ENCODE data around the gene PRPSAP1. TPM values are rescaled to one million over a fixed set of nuclear protein-coding genes. Genes with fewer than 3 reads are reported as not detected.

Gene PRPSAP1
- polyA plus RNA-seq, 1 donor from 2014 or later = 62.0 TPM

DNA sequence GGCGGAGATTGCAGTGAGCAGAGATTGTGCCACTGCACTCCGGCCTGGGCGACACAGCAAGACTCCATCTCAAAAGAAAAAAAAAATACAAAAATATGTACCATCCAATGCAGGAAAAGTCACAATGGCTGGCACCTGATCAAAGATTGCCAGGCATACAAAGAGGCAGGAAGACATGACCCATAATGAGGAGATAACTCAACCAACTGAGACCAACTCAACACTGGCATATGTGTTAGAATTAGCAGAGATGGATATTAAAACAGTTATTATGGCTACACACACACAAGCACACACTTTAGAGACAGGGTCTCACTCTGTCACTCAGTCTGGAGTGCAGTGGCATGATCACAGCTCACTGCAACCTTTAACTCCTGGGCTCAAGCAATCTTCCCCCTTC lies 56.3 kb downstream of the PRPSAP1 start:
- peaks cover 0 to 2% (median 0%) of the 10 kb centered on the region in 3 donors for H3K4me1 Mint-ChIP-seq
- no peaks in the 10 kb centered on the region for H3K27me3 Mint-ChIP-seq
- H3K4me3 Mint-ChIP-seq = no peak overlapping the region

DNA sequence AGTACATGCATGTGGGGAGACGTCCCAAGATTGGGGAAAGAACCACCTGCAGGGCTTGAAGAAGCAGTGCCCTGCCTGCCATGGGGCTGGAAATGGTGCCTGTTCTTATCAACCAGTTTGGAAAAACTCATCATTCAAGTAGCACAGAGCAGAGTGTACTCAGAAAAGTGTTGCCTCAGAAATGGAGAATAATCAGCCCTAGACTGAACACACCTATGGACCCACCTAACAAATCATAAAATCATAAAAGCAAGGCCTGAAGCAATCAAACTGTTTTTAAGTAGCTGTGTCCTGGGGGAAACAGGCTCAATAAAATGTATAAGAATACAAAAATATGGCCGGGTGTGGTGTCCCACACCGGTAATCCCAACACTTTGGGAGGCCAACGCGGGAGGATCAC lies 56.8 kb downstream of the PRPSAP1 start:
- H3K27me3 Mint-ChIP-seq = no peaks in the 10 kb centered on the region
- H3K4me3 Mint-ChIP-seq = no peak overlapping the region
- no peak overlapping the region for H3K27ac Mint-ChIP-seq

More for the DNA sequence above, 56.3 kb downstream of the PRPSAP1 start:
- Mint-ChIP-seq H3K9me3 (no peaks in the 10 kb centered on the region), H3K36me3 (no peaks in the 10 kb centered on the region), H3K27ac (no peak overlapping the region)

DNA sequence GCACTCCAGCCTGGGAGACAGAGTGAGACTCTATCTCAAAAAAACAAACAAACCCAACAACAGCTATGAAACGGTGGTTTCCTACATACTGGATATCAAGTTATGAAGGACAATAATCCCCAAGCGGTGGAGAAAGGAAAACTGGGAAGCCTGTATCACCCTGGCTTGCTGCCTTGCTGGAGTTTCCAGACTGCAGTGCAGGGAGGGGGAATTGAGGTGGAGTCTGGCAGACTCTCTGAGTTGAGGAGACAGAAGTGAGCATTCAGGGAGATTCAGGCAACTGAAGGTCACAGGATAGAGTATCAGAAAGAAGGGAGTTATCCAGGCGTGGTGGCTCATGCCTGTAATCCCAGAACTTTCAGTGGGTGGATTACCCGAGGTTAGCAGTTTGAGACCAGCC lies 57.5 kb downstream of the PRPSAP1 start:
- no peaks in the 10 kb centered on the region for H3K9me3 Mint-ChIP-seq
- H3K4me3 Mint-ChIP-seq = no peak overlapping the region

More for the DNA sequence above, 56.8 kb downstream of the PRPSAP1 start:
- no peaks in the 10 kb centered on the region for H3K36me3 Mint-ChIP-seq
- peaks cover 0 to 2% (median 0%) of the 10 kb centered on the region in 3 donors for H3K4me1 Mint-ChIP-seq
- no peaks in the 10 kb centered on the region for H3K9me3 Mint-ChIP-seq

DNA sequence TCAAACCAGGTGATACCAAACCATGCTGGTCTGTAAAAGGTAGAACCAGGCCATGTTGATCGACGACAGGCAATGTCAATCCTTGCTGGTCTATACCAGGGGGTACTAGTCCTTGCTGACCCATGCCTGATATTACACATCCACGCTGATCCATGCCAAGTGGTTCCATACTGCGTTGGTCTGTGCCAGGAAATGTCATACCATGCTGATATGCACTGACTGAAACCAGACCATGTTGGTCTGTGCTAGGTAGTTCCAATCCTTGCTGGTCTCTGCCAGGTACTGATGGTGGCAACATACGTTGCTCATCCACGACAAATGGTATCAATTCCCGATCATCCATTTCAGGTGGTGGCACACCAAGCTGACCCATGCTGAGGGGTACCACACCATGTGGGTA lies 60.6 kb downstream of the PRPSAP1 start:
- Mint-ChIP-seq H3K4me1 (no peaks in the 10 kb centered on the region), H3K4me3 (no peak overlapping the region), H3K9me3 (no peaks in the 10 kb centered on the region), H3K36me3 (no peaks in the 10 kb centered on the region), H3K27ac (no peak overlapping the region), H3K27me3 (no peaks in the 10 kb centered on the region)

More for the DNA sequence above, 57.5 kb downstream of the PRPSAP1 start:
- Mint-ChIP-seq H3K27ac (peak overlapping the region in 1 of 3 donors; percentile 5), H3K27me3 (no peaks in the 10 kb centered on the region), H3K36me3 (no peaks in the 10 kb centered on the region), H3K4me1 (peaks cover 0 to 2% (median 0%) of the 10 kb centered on the region in 3 donors)

DNA sequence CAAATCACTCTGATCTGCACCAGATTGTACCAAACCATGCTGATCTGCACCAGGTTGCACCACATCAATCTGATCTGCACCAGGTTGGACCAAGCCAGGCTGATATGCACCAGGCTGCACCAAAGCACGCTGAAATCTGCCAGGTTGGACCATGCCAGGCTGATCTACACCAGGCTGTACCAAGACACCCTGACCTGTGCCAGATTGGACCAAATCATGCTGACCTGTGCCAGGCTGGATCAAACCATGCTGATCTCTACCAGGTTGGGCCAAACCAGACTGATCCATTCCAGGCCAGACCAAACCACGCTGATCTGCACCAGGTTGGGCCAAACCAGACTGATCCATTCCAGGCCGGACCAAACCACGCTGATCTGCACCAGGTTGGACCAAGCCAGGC lies 61.1 kb downstream of the PRPSAP1 start:
- Mint-ChIP-seq H3K9me3 (no peaks in the 10 kb centered on the region), H3K4me1 (no peaks in the 10 kb centered on the region), H3K36me3 (no peaks in the 10 kb centered on the region), H3K27me3 (no peaks in the 10 kb centered on the region), H3K4me3 (no peak overlapping the region), H3K27ac (peak overlapping the region in 1 of 3 donors; percentile 7)

DNA sequence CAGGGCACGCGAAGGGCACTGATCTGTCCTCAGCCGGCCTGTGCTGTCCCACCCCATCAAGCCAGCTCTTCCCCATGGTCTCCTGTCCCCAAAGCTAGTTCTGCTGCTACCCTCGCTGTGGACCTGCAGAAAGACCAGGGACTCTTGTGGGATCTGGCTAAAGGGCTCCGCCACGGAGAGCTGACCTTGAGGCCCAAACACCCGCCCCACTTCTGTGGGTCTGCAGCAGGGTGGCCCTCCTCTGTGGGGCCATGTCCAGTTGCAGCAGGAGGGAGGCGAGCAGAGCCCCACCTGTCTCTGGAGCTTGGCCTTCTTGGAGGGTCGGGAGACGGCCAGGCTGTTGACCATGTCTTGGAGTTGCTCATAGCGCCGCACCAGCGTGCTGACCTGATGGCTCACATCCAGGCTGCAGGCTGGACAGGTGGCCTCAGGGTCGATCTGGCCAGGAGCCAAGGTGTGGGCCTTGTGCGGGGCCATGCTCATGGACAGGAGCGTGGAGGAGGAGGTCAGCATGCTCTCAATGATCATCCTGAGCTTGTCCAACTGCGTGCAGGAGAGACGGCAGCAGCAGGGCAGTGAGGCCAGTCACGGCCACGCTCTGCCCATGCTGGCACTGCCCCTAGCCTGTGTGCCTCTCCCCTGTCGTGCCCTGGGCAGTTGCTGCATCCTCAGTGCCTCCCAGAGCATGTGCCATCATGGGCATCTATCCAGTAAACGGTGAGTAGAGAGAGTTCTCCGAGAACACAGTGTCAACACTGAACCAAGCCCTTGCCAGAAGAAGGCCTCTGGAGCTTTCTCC lies 71.9 kb downstream of the PRPSAP1 start:
- no peaks in the 10 kb centered on the region for H3K9me3 Mint-ChIP-seq
- H3K27me3 Mint-ChIP-seq = peaks cover 1% of the 10 kb centered on the region
- H3K36me3 Mint-ChIP-seq = no peaks in the 10 kb centered on the region
- peaks cover 1 to 5% (median 2%) of the 10 kb centered on the region in 3 donors for H3K4me1 Mint-ChIP-seq
- peak overlapping the region in 1 of 3 donors; percentile 67 for H3K27ac Mint-ChIP-seq
- H3K4me3 Mint-ChIP-seq = no peak overlapping the region

DNA sequence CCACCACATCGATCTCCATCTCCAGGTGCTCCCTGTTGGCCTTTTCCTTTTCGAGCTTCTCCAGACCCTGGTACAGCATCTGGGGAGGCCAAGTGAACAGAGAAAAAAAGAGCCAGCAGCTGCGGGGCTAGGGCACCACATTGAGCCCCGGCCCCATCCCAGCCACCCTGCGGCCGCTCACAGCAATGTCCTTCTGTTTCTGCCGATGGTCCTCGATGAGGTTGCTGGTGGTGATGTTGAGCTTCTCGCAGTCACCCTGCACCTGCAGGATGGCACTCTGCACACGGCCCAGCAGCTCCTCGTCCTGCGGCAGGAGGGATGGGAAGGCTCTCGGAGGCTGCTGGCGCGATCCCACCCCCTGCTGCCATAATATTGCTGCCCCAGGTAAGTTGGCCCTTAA lies 73.1 kb downstream of the PRPSAP1 start:
- Mint-ChIP-seq H3K4me3 (no peak overlapping the region), H3K27me3 (peaks cover 1% of the 10 kb centered on the region), H3K36me3 (no peaks in the 10 kb centered on the region), H3K9me3 (no peaks in the 10 kb centered on the region), H3K27ac (no peak overlapping the region), H3K4me1 (peaks cover 9 to 10% (median 10%) of the 10 kb centered on the region in 3 donors)

DNA sequence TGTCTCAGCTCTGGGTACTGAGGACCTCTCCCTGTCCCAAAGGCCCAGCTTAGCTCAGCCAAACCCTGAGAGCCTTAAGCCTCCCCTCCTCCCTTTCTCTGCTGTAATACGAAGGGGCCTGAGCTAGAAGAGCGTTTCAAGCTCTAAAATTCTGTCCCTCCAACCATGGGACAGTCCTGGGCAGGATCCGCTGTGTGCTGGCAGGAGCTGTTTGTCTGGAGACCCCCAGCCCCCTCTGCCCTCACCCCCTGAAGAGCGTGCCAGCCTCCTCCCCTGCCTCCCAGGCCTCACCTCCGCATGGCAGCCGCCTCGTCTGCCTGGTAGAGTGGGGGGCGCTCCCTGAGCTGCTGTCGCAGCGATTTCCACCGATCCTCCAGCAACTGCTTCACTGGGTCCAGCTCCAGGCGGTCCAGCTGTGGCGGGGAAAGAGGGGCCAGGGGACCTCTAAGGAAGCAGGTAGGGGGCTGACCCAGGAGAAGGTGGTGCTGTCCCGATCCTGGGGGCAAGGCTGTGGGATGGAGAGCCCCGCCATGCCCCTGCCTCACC lies 73.9 kb downstream of the PRPSAP1 start:
- H3K27me3 Mint-ChIP-seq = peaks cover 1% of the 10 kb centered on the region
- H3K36me3 Mint-ChIP-seq = no peaks in the 10 kb centered on the region
- peaks cover 12 to 18% (median 13%) of the 10 kb centered on the region in 3 donors for H3K4me1 Mint-ChIP-seq
- H3K27ac Mint-ChIP-seq = peak overlapping the region in 1 of 3 donors; percentile 93
- H3K9me3 Mint-ChIP-seq = no peaks in the 10 kb centered on the region
- peak overlapping the region in 1 of 4 donors; percentile 69 for H3K4me3 Mint-ChIP-seq

DNA sequence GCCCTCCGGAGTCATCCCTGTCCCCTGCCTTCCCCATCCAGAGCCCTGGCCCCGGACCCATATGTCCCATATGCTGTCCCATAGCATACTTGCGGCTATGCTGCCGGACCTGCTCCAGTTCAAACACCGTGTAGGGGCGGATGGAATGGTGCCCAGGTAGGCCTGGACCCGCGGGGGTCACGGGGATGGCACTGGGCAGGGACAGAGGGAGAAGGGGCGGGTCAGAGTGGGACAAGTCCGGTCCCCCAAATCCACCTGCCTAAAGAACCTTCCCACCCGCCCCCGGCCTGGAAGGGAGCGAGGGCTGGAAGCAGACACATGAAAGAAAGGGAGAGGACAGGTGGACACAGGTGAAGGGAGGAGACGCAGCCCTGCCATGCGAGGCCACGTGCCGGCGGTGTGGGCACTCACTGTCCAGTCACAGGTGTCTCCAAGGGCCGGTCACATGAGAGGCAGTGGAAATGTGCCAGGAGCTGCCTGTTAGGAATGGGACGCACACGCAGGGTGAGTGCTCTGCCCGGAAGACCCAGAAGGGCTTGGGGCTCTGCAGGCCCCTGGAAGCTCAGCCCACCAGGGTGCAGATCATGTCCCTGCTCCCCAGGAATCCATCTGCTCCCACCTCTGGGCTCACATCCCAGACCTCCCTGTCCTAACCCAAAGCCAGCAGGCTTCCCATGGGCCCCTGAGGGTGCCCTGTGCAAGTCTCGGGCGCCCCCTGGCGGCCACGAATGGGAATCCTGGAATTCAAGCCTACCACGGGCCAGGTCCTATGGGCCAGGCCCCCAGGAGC lies 74.6 kb downstream of the PRPSAP1 start:
- H3K4me3 Mint-ChIP-seq = peak overlapping the region in 2 of 4 donors; percentile 28 to 69

DNA sequence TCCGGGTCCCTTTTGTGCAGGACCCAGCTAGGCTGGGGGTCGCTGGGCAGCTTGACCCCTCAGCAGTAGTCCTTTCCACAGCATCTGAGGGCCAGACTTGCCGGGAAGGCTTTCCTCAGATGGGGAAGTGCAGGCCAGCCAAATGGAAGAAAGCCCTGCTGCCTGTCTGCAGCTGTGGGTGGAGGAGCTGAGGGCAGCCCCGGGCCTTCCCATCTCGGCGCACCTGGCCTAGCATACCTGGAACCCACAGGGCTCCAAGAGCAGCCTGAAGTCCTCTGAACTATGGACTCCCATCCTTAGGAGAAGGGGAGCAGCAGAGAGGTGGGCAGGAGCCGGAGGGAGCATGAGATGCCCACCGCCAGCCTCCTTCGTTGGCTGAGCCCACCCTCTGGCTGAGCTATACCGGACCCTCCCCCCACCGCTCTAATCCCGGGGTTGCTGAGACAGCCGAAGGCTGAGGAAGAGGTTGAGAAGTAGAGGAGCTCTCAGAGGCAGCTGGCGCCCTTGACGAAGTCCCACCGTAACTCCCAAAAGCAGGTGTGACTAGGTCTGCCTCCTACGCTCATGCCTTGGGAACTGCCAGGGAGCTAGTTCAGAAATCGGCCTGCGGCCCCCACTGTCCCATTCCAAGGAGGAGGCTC lies 75.3 kb downstream of the PRPSAP1 start:
- Mint-ChIP-seq H3K4me3 (no peak overlapping the region), H3K27me3 (peaks cover 1% of the 10 kb centered on the region), H3K4me1 (peaks cover 17 to 21% (median 21%) of the 10 kb centered on the region in 3 donors), H3K36me3 (no peaks in the 10 kb centered on the region), H3K9me3 (no peaks in the 10 kb centered on the region), H3K27ac (peak overlapping the region in 1 of 3 donors; percentile 93)

More for the DNA sequence above, 74.6 kb downstream of the PRPSAP1 start:
- Mint-ChIP-seq H3K4me1 (peaks cover 14 to 21% (median 19%) of the 10 kb centered on the region in 3 donors), H3K9me3 (no peaks in the 10 kb centered on the region), H3K27ac (peak overlapping the region in 1 of 3 donors; percentile 93), H3K27me3 (peaks cover 1% of the 10 kb centered on the region), H3K36me3 (no peaks in the 10 kb centered on the region)

DNA sequence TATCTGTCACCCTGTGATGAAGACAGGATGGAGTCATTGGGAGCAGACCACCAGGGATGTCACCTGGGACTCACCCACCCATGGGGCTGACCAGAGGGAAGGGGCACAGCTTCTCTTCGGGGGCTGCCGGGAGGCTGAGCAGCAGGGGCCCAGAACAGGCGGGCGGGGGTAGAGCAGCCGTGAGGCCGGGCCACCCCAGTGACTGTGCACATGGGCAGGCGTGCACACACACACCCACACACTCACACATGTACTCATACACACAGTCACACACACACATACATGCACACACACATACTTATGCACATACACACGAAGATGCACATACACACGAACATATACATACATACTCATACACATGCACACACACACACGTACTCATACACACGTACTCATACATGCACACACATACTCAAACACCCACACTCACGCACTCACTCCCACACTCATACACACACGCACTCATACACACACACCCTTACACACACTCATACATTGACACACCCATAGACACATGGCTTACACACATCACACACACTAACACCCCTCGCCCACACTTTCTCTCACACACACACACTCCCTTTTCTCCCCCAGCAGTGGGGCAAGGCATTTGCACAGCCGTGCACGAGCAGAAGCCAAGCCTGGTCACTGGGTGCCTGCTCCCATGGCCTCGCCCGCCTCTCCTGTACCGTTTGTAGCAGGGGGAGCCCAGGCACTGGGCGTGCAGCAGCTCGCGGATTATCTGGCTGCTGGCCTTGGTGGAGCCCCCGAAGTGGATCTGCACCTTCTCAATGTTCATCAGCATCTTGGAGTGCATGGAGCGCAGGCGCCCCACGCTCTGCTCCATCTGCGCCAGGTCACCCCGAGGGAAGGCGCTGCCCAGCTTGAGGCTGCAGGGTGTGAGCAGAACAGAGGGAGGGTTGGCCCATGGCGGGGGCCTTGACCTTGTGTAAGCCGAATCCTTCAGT lies 76.1 kb downstream of the PRPSAP1 start:
- Mint-ChIP-seq H3K4me3 (no peak overlapping the region), H3K27me3 (peaks cover 1% of the 10 kb centered on the region), H3K4me1 (peaks cover 21 to 25% (median 22%) of the 10 kb centered on the region in 3 donors), H3K9me3 (no peaks in the 10 kb centered on the region), H3K36me3 (no peaks in the 10 kb centered on the region), H3K27ac (peak overlapping the region in 2 of 3 donors; percentile 82 to 90)

DNA sequence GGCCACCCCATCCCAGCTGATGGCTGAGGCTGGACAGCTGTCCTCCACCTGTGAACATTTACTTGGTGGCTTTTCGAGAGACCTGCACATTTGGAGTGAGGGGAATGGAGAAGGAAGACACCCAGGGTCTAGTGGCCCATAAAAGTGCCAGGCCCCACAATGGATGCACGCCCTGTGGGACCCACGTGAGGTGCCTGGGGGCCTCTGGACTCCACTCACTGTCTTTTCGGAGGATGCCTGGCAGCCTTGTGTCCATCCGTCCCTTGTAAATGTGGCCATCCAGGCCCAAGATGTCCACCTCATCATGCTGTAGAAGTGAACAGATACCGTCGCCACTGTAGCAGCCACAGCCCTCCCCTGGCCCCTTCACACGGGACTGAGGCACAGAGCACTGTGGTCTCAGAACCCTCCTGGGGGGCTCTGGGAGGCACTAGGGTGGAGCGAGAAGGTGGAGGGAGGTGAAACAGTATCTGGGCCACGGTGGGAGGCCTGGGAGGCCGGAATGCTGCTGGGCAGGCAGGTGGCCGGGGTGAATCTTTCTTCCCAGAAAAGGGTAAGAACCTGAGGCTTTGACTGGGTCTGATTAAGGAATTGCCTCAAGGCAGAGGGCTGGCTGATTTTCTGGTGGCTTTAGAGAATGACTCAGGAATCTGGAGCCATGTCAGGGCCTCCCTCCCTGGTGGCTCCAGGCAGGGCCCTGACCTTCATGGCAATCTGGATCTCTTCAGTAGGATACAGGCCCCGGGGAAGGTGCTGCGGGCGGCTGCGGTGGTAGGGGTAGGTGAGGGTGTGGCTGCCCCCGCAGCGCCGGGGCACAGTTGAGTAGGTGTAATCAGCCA lies 77.0 kb downstream of the PRPSAP1 start:
- Mint-ChIP-seq H3K9me3 (no peaks in the 10 kb centered on the region), H3K36me3 (no peaks in the 10 kb centered on the region), H3K27ac (peak overlapping the region; percentile 76 to 97 (median 90)), H3K4me3 (peak overlapping the region in 3 of 4 donors; percentile 20 to 49 (median 37)), H3K27me3 (peaks cover 1% of the 10 kb centered on the region), H3K4me1 (peaks cover 21 to 25% (median 22%) of the 10 kb centered on the region in 3 donors)

DNA sequence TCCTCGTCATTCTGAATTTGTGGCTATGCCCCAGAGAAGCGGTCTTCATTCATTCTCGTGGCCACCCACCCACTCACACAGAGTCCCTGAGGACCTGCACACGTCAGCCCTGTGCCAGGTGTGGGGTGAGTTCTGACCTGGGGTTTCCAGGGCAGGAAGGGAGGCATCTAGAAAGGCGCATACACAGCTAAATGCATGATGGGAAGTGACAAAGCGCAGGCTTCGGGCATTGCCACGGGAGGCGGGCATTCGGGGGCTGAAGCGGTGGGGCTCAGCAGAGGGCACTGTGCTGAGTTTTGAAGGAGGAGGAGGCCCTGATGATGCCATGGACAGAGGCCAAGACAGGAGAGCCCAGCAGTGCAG lies 77.7 kb downstream of the PRPSAP1 start:
- Mint-ChIP-seq H3K27me3 (peaks cover 1% of the 10 kb centered on the region), H3K9me3 (no peaks in the 10 kb centered on the region), H3K4me3 (peak overlapping the region in 3 of 4 donors; percentile 6 to 48 (median 20)), H3K27ac (peak overlapping the region; percentile 76 to 97 (median 90)), H3K4me1 (peaks cover 25 to 29% (median 26%) of the 10 kb centered on the region in 3 donors), H3K36me3 (no peaks in the 10 kb centered on the region)

Data from IgD-negative memory B cell (primary cell).